HG02759 (cell line): ENCODE results near the gene REG1A.

Source experiments
- ATAC-seq: cut with Tn5 transposase; IDR thresholded peaks from one replicate; pipeline ENCODE4 v1.9.1; 2021; ENCODE audit warnings: mild to moderate bottlenecking, moderate library complexity; ENCODE audit not compliant: unreplicated experiment

The REG1A gene

DNA sequence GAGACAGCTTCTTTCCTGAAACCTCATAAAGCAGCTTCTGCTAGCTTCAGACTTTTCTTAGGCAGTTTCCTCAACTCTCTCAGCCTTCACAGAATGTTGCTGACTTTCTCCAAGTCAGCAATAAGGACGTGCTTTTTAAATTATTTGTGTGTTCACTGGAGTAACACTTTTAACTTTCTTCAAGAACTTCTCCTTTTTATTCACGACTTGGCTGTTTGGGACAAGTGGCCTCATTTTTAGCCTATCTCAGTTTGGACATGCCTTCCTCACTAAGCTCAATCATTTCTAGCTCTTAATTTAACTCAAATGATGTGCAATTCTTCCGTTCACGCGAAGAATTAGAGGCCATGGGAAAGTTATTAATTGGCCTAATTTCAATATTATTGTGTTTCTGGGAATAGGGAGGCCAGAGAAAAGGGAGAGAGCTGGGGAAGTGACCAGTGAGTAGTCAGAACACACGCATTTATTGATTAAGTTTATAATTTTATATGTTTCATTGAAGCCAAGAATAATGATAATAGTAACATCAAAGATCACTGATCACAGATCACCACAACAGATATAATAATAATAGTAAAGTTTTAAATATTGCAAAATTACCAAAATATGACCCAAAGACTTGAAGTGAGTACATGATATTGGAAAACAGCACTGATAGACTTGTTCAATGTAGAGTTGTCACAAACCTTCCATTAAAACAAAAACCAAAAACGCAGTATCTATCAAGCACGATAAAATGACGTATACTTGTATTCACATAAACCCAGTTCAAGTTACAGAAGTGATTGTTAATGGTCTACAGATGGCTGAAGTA, 4.8 kb downstream of the REG1A start:
- no peak for ATAC-seq

DNA sequence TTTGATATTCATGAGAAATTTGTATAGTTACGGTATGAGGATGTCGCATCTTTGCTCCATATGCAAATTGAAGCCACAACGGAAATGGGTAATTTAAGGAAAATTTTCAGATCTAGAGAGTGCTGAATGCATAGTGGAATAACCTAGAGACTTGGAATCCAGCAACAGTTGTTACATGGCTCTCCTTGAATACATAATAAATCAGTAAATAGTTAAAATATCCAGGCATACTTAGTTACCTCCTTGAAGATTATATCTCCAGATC, 5.4 kb downstream of the REG1A start:
- ATAC-seq: no peak

DNA sequence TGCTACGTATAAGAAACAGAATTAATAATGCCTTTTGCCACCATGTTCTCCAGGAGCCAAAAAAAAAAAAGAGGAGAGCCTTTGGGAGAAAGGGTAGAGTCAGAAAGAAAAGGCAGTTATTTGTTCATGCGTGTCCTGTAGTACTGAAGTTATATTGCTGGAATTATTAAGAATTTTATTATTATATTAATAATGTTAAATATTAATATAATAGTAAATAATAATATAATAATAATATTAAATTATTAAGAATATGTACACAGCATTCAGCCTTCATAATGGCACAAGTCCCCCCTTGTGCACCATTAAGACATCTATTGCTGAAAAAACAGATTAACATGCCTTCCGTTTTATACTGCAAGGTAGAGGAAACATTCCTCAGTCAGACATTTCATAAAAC, 8.1 kb downstream of the REG1A start:
- no peak for ATAC-seq

DNA sequence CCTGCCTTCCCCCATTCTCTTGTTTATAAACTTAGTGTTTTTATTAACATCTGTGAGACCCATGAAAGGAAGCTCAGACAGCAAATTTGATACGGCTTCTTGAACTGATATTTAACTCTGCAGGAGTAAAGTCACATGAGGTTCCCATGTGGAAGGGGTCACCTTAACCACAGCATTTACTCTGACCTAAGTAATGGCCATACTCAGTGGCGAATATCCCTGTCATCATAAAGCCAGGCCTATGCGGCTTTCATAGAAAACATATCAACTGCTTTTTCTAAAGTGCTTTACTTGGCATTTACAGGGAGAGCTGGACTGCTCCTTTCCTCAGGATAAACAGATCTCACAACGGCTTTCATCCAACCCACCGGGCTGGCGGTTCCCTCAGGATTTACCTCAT, 9.0 kb downstream of the REG1A start:
- ATAC-seq: no peak

DNA sequence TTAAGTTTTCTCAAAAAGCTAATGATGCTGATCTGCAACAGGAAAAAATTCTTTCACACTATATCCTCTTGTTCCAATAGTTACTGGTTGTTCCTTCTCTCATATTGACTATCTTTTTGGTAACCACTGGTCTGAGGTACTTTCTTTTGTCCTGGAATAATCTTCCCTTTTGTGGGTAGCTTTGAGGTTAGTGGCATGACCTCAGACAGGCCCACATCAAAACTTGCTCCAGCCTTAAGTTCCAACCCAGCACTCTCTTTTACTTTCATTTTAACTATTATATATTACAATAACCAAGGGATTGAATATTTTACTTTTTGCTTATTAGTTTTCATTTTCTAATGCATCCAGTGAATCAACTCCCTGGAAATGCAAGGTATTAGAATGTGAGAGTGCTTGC, 9.5 kb downstream of the REG1A start:
- ATAC-seq: no peak

DNA sequence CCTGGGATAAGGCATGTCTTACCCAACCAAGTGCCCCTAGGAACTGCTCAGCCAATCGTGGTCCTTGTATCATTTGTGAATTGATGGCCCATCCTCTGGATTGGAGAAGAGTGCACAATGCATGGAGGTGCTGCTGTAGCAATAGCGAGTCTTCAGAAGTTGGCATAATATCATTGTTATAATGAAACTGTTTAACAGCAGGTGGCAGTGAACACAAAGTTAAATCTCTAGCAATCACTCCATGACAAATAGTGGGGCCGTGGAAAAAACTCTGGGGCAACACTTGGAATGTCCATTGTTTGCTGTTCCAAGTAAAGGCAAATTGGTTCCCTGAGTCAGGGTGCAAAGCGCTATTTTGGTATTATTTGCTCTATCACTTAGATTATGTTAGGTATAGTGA, 11.4 kb downstream of the REG1A start:
- ATAC-seq: no peak

DNA sequence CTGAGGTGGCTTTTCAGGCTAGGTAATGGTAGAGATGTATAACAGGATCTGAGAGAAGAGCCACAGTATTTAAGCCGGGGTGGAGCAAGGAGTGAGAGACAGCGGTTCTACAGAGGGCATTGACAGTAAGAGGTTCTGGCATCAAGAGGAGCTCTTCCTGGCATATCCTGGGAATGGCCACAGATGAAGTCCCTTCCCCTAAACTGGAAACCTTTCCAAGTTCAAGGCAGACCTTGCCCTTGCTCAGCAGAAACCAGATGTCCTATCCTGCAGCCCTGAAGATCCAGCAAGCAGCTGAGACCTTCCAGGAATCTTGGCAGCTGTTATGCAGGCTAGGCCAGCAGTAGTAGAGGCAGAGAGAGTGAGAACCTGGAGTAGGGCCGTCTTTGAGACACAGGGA, 18.1 kb downstream of the REG1A start:
- no peak for ATAC-seq

DNA sequence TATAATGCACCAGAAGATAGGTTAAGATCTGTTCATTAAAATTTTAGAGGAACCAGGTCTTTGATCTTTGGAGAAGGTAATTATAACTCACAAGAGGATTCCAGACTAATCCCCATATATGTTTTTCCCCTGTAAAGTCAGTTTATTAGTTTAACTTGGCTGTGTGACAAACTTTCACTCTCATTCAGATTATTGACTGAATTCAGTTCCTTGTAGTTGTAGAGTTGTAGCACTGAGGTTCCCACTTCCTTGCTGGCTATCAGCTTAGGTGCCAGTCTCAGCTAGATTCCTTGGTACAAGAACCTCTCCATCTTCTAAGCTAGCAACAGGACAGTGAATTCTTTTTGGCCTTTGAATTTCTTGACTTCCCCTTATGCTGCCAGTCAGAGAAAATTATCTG, 19.1 kb downstream of the REG1A start:
- no peak for ATAC-seq

DNA sequence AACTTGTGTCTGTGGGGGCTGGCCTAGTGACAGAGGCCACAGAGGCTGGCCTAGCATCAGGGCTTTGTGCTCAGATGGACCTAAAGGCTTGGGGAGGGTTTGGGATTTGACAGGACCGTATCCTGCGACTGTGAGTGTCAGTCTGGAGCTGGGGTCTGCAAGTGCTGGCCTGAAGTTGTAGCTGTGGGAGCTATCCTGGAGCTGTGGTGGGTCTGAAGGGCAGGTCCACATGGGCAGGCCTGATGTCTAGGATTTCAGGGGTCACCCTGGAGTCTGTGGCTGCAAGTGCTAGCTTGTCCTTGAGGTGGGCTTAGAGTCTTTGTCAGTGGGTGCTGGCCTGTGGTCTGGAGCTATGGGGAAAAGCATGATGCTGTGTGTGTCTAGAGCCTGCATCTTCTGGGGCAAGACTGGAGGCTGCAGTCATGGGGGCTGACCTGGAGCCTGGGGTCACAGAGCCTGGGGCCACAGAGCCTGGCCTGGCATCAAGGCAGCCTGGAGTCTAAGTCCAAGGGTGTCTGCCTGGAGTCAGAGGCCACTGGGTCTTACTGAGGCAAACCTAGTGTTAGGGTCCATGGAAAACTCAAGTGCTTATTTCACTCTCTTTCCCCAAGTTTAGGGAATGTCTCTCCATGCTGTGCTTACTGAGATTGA, 35.7 kb downstream of the REG1A start:
- ATAC-seq: no peak

DNA sequence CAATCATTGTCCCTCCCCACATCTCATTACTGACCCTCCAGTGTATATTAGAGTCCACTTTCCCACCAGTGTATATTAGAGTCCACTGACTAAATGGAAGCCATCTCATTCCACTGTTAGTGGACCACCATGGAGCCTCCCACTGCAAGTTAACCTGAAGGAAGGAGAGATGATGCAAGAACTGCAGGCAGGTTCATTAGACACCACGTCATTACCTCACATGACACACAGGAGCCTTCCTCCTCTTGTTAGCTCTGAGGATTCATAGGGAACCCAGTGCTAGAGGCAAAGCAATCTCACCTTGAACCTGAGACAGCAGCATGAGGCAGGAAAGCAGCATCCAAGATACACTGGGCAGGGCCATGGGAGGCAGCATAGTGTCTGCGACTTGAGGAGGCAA, 38.7 kb downstream of the REG1A start:
- no peak for ATAC-seq

DNA sequence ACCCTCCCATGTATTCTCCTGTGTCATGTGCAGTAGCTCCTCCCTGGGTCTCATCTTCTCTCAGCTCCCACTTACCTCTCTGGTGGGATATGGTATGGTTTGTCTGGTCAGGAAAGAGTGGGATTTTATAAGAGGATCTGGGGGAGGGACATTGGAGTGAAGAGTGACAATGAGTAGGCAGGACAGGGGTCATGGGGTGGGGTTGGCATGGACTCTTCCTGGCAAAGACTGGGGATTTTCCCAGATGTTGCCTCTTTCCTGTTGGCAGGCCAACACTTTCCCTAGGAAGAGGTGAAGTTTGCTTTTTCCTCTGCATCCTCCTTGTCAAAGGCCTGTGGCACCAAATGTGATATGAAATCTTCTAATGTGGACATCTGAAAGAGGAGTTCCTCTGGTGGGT, 39.4 kb downstream of the REG1A start, which contains the start of gene REG3A:
Gene REG3A, minus strand, starts transcription at position 101 of the 400 bp plus-strand sequence. CDS start 348 bp downstream, outside the sequence.
- ATAC-seq: no peak

DNA sequence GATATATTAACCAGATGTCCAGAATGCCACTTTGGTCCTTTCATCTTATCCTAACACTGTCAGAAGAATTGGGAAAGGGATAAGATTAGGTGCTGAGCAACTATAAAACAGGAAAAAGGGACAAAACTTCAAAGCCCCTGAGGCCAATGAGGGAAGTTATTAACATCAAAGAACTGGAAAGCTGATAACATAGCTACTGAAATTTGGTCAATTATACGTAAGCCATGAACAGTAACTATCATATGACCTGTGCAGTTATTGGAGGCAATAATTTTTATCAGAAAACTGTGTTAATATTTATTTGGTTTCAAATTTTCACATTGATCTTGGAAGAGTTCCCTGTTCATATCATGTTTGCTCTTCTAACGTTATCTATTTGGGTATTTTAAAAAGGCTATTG, 41.8 kb downstream of the REG1A start:
- no peak for ATAC-seq

DNA sequence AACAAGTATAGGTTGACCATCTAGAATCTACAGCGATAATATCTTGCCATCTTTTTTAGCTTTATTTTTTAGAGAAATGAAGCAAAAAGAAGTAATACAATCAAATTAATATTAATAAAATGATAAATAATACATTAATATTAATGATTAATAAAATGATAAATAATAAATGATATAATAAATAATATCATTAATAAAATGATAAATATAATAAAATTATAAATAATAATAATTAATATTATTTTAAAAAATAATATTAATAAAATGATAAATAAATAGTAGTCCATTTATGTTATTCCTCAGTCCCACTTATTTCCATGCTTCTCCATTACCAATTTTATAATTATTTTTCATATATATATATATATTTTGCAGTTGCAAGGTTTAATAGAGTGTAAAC, 42.5 kb downstream of the REG1A start:
- no peak for ATAC-seq

DNA sequence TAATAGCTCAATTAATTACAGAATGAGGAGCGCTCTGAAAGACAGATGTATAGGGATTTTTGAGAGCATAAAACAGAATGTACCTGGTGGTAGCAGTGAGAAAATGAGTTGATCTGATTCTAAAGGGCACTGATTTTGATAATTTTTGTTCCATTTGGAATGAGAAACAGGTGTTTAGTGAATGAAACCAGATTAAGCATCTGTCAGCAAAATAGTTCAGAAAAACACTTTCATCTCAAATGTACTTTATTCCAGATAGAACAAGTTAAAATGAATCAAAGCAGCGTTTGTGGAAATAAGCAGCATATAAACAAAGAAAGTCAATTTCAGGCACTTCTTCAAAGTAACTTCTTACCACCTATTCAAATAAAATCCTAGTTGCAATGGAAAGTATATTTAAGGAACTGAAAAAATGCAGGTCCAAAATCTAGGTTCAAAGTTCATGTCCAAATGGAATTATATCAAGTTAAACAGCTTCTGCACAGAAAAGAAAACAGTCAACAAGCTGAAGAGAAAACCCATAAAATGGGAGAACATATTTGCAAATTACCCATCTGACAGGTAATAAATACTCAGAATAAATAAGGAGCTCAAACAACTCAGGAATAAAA, 51.2 kb downstream of the REG1A start:
- ATAC-seq: no peak
